T-cell (primary cell): ENCODE data around the gene ESRRB. TPM values are rescaled to one million over a fixed set of nuclear protein-coding genes. Genes with fewer than 3 reads are reported as not detected.

ENCODE experiments used
- ATAC-seq, 4 experiments: fragments of 200-7000 bp in 3 of 4; fragments of 150-1000 bp in 1 of 4; cut with Tn5 transposase; replicated peaks in 1 of 4; 1 replicate in 3 of 4; 2 replicates in 1 of 4; pipeline ENCODE4 v1.10.0; 2021; ENCODE audit warnings: moderate library complexity in 3 of 4, mild to moderate bottlenecking in 2 of 4, moderate number of reproducible peaks in 1 of 4
- CTCF ChIA-PET, 2 donors: fragments of 300-600 bp; sonication (Branson Sonifier 250); formaldehyde crosslinking; loops; one replicate each; lab custom pipeline; 2022; ENCODE audit warnings: antibody characterized with exemption in 2 of 2; lab: Charles Lee
- POLR2A ChIA-PET, 2 donors: fragments of 300-600 bp; sonication (Branson Sonifier 250); formaldehyde crosslinking; loops; one replicate each; lab custom pipeline; 2022; ENCODE audit warnings: antibody characterized with exemption in 2 of 2; lab: Charles Lee
- DNase-seq, 35 experiments: peaks; one replicate each; pipeline versions ENCODE4 v3.0.0 to v3.0.0-alpha.2; 2013 to 2023
- H3K27ac ChIP-seq: one replicate; pipeline ENCODE4 v1.5.1; 2013; ENCODE audit warnings: low read length
- H3K27me3 ChIP-seq, 2 experiments: replicated peaks in 1 of 2; 1 replicate in 1 of 2; 2 replicates in 1 of 2; pipeline versions ENCODE4 v1.6.1 to v1.7.0; 2013; ENCODE audit warnings: low read length in 1 of 2, mixed read lengths in 1 of 2; ENCODE audit not compliant: control insufficient read depth in 2 of 2, insufficient read depth in 2 of 2; ENCODE audit errors: extremely low read depth in 1 of 2
- H3K36me3 ChIP-seq, 2 donors: 1 replicate in 1 of 2; 2 replicates in 1 of 2; pipeline versions ENCODE4 v1.6.1 to v1.7.0; 2013; ENCODE audit warnings: low read length in 1 of 2; ENCODE audit not compliant: control insufficient read depth in 2 of 2, insufficient read depth in 1 of 2; ENCODE audit errors: extremely low read depth in 1 of 2
- H3K4me1 ChIP-seq, 2 experiments: 1 replicate in 1 of 2; 2 replicates in 1 of 2; pipeline versions ENCODE4 v1.6.1 to v1.7.0; 2013; ENCODE audit warnings: low read length in 2 of 2, mixed read lengths in 1 of 2; ENCODE audit not compliant: insufficient read depth in 2 of 2, control insufficient read depth in 1 of 2; ENCODE audit errors: extremely low read depth in 1 of 2
- H3K4me3 ChIP-seq, 2 donors: 1 replicate in 1 of 2; 2 replicates in 1 of 2; pipeline versions ENCODE4 v1.5.1 to v1.7.0; 2013; ENCODE audit warnings: mild to moderate bottlenecking in 2 of 2, low read length in 1 of 2, moderate library complexity in 1 of 2; ENCODE audit not compliant: control insufficient read depth in 1 of 2; ENCODE audit errors: extremely low read depth in 1 of 2
- H3K9me3 ChIP-seq: 2 replicates; pipeline ENCODE4 v1.7.0; 2013
- H3K27ac Mint-ChIP-seq, 2 donors: one replicate each; pipeline ENCODE4 v1.8.0; 2020 to 2021; ENCODE audit warnings: mild to moderate bottlenecking in 2 of 2, mixed read lengths in 2 of 2
- H3K27me3 Mint-ChIP-seq, 2 donors: one replicate each; pipeline ENCODE4 v1.8.0; 2021 to 2022; ENCODE audit warnings: mixed read lengths in 2 of 2
- H3K36me3 Mint-ChIP-seq: one replicate; pipeline ENCODE4 v1.8.0; 2021; ENCODE audit warnings: mixed read lengths
- H3K4me1 Mint-ChIP-seq, 3 donors: one replicate each; pipeline ENCODE4 v1.8.0; 2020 to 2022; ENCODE audit warnings: mixed read lengths in 3 of 3, mild to moderate bottlenecking in 1 of 3
- H3K4me3 Mint-ChIP-seq, 3 donors: one replicate each; pipeline ENCODE4 v1.8.0; 2020 to 2022; ENCODE audit warnings: mild to moderate bottlenecking in 3 of 3, mixed read lengths in 3 of 3, moderate library complexity in 3 of 3
- H3K9me3 Mint-ChIP-seq, 3 donors: one replicate each; pipeline ENCODE4 v1.8.0; 2020 to 2022; ENCODE audit warnings: mixed read lengths in 3 of 3
- WGBS: methylation state at CpG from one replicate; pipeline ENCODE4 v1.1.5; 2013; ENCODE audit warnings: missing lambda C conversion rate; ENCODE audit not compliant: insufficient coverage; 5-methylcytosine and 5-hydroxymethylcytosine counted together
- total RNA-seq, 35 experiments: library from RNA in 6 of 35; stranded (reverse) in 6 of 35; fragments of 120-200 nt in 1 of 35; gene quantifications; one replicate each; pipeline versions ENCODE4 v1.2.1 to v1.2.4 and lab custom pipeline; 2013 to 2026

The ESRRB gene
- total RNA-seq, 5 donors from 2014 or later (not counting 1 experiment from before 2014, with no cell fraction given): 0.19 to 0.82 (median 0.29) TPM; not detected in 1

DNA sequence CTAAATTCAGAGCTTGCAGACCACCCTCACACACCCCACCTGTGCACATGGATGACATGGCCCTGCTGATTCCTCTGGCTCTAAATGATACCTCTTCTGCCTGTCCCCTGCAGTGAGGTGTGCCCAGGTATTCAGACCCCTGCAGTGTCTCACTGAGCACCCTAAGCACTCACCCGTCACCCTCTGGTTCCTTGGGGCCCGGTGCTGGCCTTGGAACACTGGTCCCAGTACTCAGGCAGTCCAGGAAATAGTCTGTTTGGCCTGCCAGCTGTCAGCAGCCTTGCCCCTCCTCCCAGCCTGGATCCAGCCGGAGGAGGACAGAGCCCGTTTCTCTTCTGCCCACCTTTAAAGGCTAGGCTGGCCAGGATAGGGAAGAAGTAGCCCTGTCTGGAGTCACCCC lies 44.9 kb downstream of the ESRRB start:
- H3K4me1 ChIP-seq: no peaks in the 10 kb centered on the region
- POLR2A ChIA-PET: no interaction called here
- CTCF ChIA-PET: no interaction called here
- 70% methylated on average over 4 of the region's 4 CpGs for WGBS
- H3K9me3 ChIP-seq: no peaks in the 10 kb centered on the region
- no peaks in the 10 kb centered on the region for H3K36me3 ChIP-seq
- H3K27ac Mint-ChIP-seq: no peak overlapping the region
- DNase-seq: no peak
- no peak overlapping the region for H3K27ac ChIP-seq
- no peak overlapping the region for H3K4me3 ChIP-seq
- H3K4me3 Mint-ChIP-seq: no peak overlapping the region
- peaks cover 14 to 20% of the 10 kb centered on the region in 2 donors for H3K27me3 Mint-ChIP-seq
- no peak for ATAC-seq
- H3K36me3 Mint-ChIP-seq: no peaks in the 10 kb centered on the region
- no peaks in the 10 kb centered on the region for H3K4me1 Mint-ChIP-seq
- no peaks in the 10 kb centered on the region for H3K9me3 Mint-ChIP-seq
- H3K27me3 ChIP-seq: peaks cover 0 to 16% of the 10 kb centered on the region in 2 experiments

DNA sequence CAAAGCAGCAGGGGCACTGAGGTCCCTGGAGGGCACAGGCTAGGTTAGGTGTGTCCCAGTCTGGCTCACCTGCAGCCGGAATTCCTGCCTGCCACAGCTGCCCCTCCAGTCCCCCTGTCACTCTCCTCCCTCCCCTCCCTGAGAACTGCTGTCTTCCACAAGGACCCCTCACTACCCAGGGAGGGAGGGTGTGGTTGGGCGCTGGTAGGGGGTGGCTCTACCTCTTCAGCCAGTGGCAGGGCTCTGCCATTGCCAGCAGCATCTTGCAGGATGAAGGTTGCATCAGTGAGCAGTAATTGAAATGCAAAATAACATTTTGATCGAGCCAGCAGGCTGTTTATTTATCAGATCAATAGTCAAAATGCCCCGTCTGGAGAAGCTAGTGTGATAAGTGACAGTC lies 45.7 kb downstream of the ESRRB start:
- no peak overlapping the region for H3K4me3 ChIP-seq
- Mint-ChIP-seq H3K9me3 (no peaks in the 10 kb centered on the region), H3K4me1 (no peaks in the 10 kb centered on the region), H3K36me3 (no peaks in the 10 kb centered on the region), H3K27ac (no peak overlapping the region), H3K4me3 (no peak overlapping the region), H3K27me3 (peaks cover 10 to 19% of the 10 kb centered on the region in 2 donors)
- ATAC-seq: no peak
- H3K27me3 ChIP-seq: peaks cover 0 to 18% of the 10 kb centered on the region in 2 experiments
- H3K4me1 ChIP-seq: no peaks in the 10 kb centered on the region
- 80% methylated on average over 2 of the region's 4 CpGs for WGBS
- no peaks in the 10 kb centered on the region for H3K9me3 ChIP-seq
- CTCF ChIA-PET: no interaction called here
- no peaks in the 10 kb centered on the region for H3K36me3 ChIP-seq
- POLR2A ChIA-PET: no interaction called here
- no peak overlapping the region for H3K27ac ChIP-seq
- no peak for DNase-seq

DNA sequence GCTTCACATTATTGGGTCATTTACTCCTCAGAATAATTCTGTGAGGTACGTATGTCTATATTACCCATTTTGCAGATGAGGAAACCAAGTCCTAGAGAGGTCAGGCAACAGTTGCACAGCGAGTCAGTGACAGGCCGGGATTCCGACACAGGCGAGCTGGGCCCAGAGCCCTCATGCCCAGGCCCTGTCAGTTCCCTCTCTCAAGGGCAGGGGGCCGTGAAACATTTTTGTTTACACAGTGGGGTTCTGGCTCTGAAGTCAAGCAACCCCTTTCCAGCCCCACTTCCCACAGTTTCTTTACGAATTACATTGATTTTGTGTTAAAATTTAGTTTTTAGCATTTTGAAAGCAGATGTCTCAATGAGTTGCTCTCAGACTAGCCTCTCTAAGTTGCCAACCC lies 46.7 kb downstream of the ESRRB start:
- CTCF ChIA-PET: no interaction called here
- no peaks in the 10 kb centered on the region for H3K36me3 ChIP-seq
- H3K4me3 ChIP-seq: no peak overlapping the region
- peaks cover 0 to 15% of the 10 kb centered on the region in 2 experiments for H3K27me3 ChIP-seq
- ATAC-seq (no peak), DNase-seq (no peak)
- Mint-ChIP-seq H3K9me3 (no peaks in the 10 kb centered on the region), H3K4me3 (no peak overlapping the region), H3K27ac (no peak overlapping the region), H3K36me3 (no peaks in the 10 kb centered on the region), H3K27me3 (peaks cover 5 to 12% of the 10 kb centered on the region in 2 donors), H3K4me1 (no peaks in the 10 kb centered on the region)
- WGBS: 91% methylated on average over 5 of the region's 7 CpGs
- H3K9me3 ChIP-seq: no peaks in the 10 kb centered on the region
- POLR2A ChIA-PET: interaction anchor here in 1 of 2 donors (0.6 kb wide), 1 partner anchor 534 kb away, joined by 3 read pairs; no protein-coding TSS in a partner anchor
- H3K27ac ChIP-seq: no peak overlapping the region
- H3K4me1 ChIP-seq: no peaks in the 10 kb centered on the region

DNA sequence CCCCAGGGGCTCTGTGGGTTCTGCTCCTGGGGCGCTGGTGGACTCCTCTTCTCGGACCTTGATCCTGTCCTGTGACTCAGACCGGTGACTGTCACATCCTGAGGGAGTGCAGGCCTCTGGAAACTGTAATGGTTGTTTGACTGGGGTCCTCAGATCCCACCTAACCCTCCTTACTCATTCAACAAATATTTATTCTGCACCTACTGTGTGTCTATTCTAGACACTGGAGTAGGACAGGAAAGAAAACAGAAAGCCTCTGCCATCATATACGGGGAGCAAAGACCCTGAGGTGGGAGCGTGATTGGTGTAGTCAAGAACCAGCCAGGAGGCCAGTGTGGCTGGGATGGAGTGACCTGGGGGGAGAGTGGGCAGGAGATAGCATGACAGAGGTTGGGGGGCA lies 47.6 kb downstream of the ESRRB start:
- H3K4me1 Mint-ChIP-seq: no peaks in the 10 kb centered on the region
- WGBS: 49% methylated on average over 2 of the region's 5 CpGs
- CTCF ChIA-PET: no interaction called here
- Histone ChIP-seq H3K27ac (no peak overlapping the region), H3K36me3 (no peaks in the 10 kb centered on the region), H3K4me3 (no peak overlapping the region), H3K27me3 (peaks cover 0 to 19% of the 10 kb centered on the region in 2 experiments), H3K9me3 (no peaks in the 10 kb centered on the region), H3K4me1 (no peaks in the 10 kb centered on the region)
- ATAC-seq: no peak
- POLR2A ChIA-PET: no interaction called here
- H3K27me3 Mint-ChIP-seq: peaks cover 5 to 12% of the 10 kb centered on the region in 2 donors
- no peak overlapping the region for H3K4me3 Mint-ChIP-seq
- no peaks in the 10 kb centered on the region for H3K36me3 Mint-ChIP-seq
- H3K9me3 Mint-ChIP-seq: no peaks in the 10 kb centered on the region
- no peak for DNase-seq
- no peak overlapping the region for H3K27ac Mint-ChIP-seq

DNA sequence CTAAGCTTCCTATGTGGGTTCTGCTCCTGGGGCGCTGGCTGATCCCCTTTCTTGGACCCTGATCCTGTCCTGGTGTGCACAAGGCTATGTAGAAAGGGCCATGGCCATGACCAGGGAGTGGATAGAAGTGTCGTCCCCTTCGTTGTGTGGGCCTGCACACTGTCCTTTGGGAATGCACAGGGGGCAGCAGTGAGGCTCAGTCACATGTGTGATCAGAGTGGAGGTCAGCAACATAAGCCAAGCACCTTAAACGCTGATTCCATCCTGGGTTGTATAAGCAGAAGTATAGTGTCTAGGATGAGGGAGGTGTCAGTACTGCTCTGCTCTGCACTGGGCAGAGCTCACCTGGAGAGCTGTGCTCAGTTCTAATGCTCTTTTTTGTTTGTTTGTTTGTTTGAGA lies 48.4 kb downstream of the ESRRB start:
- POLR2A ChIA-PET: no interaction called here
- Mint-ChIP-seq H3K27me3 (peaks cover 5 to 12% of the 10 kb centered on the region in 2 donors), H3K36me3 (no peaks in the 10 kb centered on the region), H3K27ac (no peak overlapping the region), H3K4me1 (no peaks in the 10 kb centered on the region), H3K9me3 (no peaks in the 10 kb centered on the region), H3K4me3 (no peak overlapping the region)
- 73% methylated on average over 4 of the region's 4 CpGs for WGBS
- peaks cover 0 to 19% of the 10 kb centered on the region in 2 experiments for H3K27me3 ChIP-seq
- no peaks in the 10 kb centered on the region for H3K4me1 ChIP-seq
- H3K9me3 ChIP-seq: no peaks in the 10 kb centered on the region
- no peak for ATAC-seq
- H3K27ac ChIP-seq: no peak overlapping the region
- H3K4me3 ChIP-seq: no peak overlapping the region
- DNase-seq: no peak
- CTCF ChIA-PET: no interaction called here
- no peaks in the 10 kb centered on the region for H3K36me3 ChIP-seq

DNA sequence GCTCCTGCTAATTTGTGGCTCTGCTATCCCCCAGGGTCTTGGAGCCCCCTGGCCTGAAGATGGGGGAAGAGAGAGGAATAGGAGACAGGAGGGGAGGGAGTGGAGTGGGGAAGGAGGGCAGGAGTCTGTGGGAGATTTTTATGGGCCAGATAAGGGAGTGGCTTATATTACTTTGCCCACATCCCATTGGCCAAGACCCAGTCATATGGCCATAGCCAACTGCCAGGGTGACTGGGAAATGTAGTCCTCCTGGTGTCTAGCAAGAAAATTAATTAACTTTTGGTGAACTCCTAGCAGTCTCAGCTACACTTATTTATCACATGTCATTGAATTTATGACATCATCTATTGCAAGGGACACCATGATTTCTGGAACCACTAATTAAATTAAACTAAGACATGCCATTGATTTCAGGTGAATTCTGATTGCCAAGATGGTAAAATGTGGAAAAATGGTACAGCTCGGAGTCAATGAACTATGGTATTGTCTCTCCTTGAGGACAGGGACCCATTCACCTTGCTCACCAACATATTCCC lies 50.3 kb downstream of the ESRRB start:
- Histone ChIP-seq H3K36me3 (no peaks in the 10 kb centered on the region), H3K4me1 (no peaks in the 10 kb centered on the region), H3K9me3 (no peaks in the 10 kb centered on the region), H3K27me3 (peaks cover 0 to 17% of the 10 kb centered on the region in 2 experiments), H3K4me3 (no peak overlapping the region), H3K27ac (no peak overlapping the region)
- Mint-ChIP-seq H3K4me1 (no peaks in the 10 kb centered on the region), H3K4me3 (no peak overlapping the region), H3K36me3 (no peaks in the 10 kb centered on the region), H3K27me3 (peaks cover 5 to 11% of the 10 kb centered on the region in 2 donors), H3K27ac (no peak overlapping the region), H3K9me3 (no peaks in the 10 kb centered on the region)
- ATAC-seq (no peak), DNase-seq (no peak)
- WGBS: no CpG with 5 or more reads among the region's 1 CpG
- ChIA-PET POLR2A (no interaction called here), CTCF (no interaction called here)
